Activated CD8-positive, alpha-beta memory T cell treated with anti-CD3 and anti-CD28 coated beads for 4 hours (primary cell): ENCODE measurements around the gene ALMS1.
"Not testable (repeated sequence)": the region's sequence is repeated elsewhere in the genome, so short reads cannot be mapped to it uniquely, and the experiment has no call there.

Experiments
- DNase-seq, 2 donors: peaks; one replicate each; pipeline ENCODE4 v3.0.0-alpha.2; 2020; ENCODE audit warnings: low read depth in 2 of 2

Gene ALMS1

GRCh38 chr2:73404409-73404808 lies 18.8 kb downstream of the ALMS1 start:
- DNase-seq: no peak

DNA sequence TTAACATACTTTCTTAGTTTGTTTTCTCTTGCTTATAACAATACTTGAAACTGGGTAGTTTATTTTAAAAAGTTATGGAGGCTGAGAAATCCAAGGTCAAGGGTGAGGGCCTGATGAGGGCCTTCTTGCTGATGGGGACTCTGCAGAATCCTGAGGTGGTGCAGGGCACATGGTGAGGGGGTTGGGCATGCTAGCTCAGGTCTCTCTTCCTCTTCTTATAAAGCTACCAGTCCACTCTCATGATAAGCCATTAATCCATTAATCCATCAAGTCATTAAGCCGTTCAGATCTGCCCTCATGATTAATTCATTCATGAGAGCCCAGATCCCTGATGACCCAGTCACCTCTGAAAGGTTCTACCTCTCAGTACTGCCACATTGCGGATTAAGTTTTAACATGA lies 21.4 kb downstream of the ALMS1 start:
- no peak for DNase-seq

DNA sequence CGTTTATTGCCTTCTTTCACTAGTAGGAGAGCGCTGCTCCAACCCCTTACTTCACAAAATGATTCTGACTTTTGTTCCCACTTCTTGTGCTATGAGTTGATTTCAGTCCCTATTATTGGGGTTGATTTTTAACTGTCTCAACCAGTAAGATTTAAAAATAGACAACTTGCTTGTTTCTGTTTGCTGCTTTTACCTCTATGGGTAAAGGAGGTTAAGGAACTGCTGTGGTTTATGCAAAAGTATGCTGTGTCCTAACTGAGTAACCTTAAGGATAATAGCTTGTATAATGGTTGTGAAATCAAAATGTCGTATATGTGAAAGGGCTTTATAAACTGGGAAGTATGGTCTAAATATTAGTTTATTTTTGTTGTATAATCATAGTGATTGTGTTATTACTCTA lies 22.6 kb downstream of the ALMS1 start:
- DNase-seq: no peak

GRCh38 chr2:73414696-73415095 lies 29.1 kb downstream of the ALMS1 start:
- DNase-seq: no peak

GRCh38 chr2:73415906-73416305 lies 30.3 kb downstream of the ALMS1 start:
- DNase-seq: no peak

- DNase-seq: no peak
These were observed 32.7 kb downstream of the ALMS1 start for GRCh38 chr2:73418343-73418742.

GRCh38 chr2:73423913-73424312 lies 38.3 kb downstream of the ALMS1 start:
- no peak for DNase-seq

GRCh38 chr2:73426176-73426575 lies 40.5 kb downstream of the ALMS1 start:
- DNase-seq: no peak

DNA sequence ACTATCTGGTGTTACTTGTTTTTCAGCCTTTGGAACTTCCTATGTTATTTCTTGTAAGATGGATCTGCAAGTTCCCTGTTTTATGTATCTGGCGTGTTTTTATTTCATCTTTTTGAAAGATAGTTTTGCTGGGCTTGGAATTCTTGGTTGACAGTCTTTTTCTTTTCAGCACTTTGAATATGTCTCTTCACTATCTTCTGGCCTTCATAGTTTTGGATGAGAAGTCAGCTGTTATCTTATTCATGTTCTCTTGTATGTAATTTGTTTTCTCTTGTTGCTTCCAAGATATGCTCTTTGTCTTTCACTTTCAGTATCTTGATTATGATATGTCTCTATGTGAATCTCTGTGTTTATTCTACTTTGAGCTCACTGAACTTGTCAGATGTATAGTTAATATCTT lies 50.4 kb downstream of the ALMS1 start:
- no peak for DNase-seq

GRCh38 chr2:73444202-73444601 lies 58.6 kb downstream of the ALMS1 start:
- DNase-seq: no peak

DNA sequence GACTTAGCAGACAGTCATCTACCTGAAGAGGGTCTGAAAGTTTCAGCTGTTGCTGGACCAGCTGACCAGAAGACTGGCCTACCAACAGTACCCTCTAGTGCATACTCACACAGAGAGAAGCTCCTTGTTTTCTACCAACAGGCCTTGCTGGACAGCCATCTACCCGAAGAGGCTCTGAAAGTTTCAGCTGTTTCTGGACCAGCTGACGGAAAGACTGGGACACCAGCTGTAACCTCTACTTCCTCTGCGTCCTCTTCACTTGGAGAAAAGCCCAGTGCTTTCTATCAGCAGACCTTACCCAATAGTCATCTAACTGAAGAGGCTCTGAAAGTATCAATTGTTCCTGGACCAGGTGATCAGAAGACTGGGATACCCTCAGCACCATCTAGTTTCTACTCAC lies 63.2 kb downstream of the ALMS1 start:
- DNase-seq: no peak

GRCh38 chr2:73449404-73449803 lies 63.8 kb downstream of the ALMS1 start:
- DNase-seq: no peak

GRCh38 chr2:73451263-73451972 lies 65.8 kb downstream of the ALMS1 start:
- no peak for DNase-seq

- DNase-seq: no peak
These were observed 72.3 kb downstream of the ALMS1 start for GRCh38 chr2:73457982-73458381.

GRCh38 chr2:73462388-73462787 lies 76.8 kb downstream of the ALMS1 start:
- not testable (repeated sequence) for DNase-seq

GRCh38 chr2:73468376-73468775 lies 82.7 kb downstream of the ALMS1 start:
- DNase-seq: no peak

GRCh38 chr2:73483874-73484273 lies 98.2 kb downstream of the ALMS1 start:
- not testable (repeated sequence) for DNase-seq

- DNase-seq: no peak
These were observed 101.5 kb downstream of the ALMS1 start for GRCh38 chr2:73487112-73487657.

DNA sequence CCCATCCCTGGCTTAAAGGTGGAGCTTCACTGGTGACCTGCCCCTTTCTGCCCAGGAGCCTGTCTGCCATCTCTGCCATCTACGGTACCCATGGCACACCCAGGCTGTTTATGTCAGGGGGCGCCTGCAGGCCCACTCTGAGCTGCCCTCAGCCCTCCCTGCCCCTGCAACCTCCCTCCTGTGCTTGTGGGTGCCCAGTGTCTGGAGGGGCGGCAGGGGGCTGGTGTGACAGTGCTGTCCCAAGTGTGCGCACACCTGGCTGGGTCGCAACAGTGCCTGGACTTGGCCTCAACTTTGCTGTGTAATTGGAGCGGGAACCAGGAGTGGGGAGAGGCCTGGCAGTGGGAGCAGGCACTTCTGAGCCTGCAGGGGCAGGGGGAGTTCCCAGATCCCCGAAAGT lies 102.4 kb downstream of the ALMS1 start:
- no peak for DNase-seq

DNA sequence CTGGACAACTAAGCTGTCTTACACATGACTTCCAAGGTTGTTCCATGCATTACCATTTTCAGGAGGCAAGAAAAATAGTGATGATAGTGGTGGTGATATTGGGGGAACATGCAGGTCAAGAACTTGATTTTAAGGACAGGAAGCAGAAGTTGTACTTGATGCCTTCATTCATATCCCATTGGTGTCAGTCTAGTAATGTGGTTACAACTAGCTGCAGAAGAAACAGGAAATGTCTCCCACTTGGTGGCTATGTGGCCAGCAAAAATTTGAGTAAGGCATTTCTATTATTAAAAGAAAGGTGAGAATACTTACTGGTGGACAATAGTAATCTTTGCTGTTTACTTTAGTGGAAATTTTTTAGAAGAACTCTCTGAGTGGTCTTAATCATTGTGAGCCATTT lies 103.4 kb downstream of the ALMS1 start:
- DNase-seq: no peak

DNA sequence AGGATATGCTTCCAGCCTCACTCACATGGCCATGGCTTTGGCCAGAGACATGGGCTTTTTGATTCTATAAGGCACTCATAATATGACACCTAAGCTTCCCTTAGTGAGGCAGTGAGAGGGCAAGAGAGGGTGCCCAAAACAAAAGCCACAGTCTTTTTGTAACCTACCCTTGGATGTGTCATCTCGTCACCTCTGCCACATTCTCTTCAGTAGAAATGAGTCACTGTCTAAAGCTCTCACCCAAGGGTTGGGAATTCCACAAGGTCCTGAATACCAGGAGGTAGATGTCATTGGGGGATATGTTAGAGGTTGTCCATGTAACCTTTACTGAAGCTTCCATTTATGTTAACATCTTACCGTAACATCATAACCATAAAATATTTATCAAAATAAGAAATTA lies 108.4 kb downstream of the ALMS1 start:
- DNase-seq: no peak

- DNase-seq: no peak
These were observed 118.4 kb downstream of the ALMS1 start for GRCh38 chr2:73503992-73504570.

GRCh38 chr2:73504850-73505249 lies 119.2 kb downstream of the ALMS1 start:
- DNase-seq: not testable (repeated sequence)

DNA sequence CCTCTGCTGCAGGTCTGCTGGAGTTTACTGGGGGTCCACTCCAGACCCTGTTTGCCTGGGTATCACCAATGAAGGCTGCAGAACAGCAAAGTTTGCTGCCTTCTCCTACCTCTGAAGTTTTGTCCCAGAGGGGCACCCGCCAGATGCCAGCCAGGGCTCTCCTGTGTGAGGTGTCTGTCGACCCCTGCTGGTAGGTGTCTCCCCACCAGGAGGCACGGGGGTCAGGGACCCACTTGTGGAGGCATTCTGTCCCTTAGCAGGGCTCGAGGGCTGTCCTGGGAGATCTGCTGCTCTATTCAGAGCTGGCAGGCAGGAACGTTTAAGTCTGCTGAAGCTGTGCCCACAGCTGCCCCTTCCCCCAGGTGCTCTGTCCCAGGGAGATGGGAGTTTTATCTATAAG lies 124.8 kb downstream of the ALMS1 start:
- not testable (repeated sequence) for DNase-seq
